ENCODE results near the gene RCC1. TPM values are rescaled to one million over a fixed set of nuclear protein-coding genes. Genes with fewer than 3 reads are reported as not detected.
"Not testable (repeated sequence)": the region's sequence is repeated elsewhere in the genome, so short reads cannot be mapped to it uniquely, and the experiment has no call there.

Gene RCC1
- total RNA-seq, 4 donors from 2014 or later = 19.8 to 36.8 (median 25.3) TPM

GRCh38 chr1:28566931-28567330, 61.1 kb downstream of the RCC1 start:
- 90% methylated on average over 2 of the region's 2 CpGs for WGBS
- H3K36me3 ChIP-seq = peaks cover 100% of the 10 kb centered on the region

GRCh38 chr1:28571911-28572310, 66.1 kb downstream of the RCC1 start:
- Histone ChIP-seq H3K4me3 (no peak overlapping the region), H3K27me3 (no peaks in the 10 kb centered on the region), H3K9me3 (no peaks in the 10 kb centered on the region), H3K36me3 (peaks cover 89% of the 10 kb centered on the region), H3K27ac (no peak overlapping the region), H3K4me1 (no peaks in the 10 kb centered on the region)
- WGBS = 82% methylated on average over 4 of the region's 4 CpGs
- no peak for DNase-seq (ENCODE audit: low spot score in 2 of 2)
- TF ChIP-seq POLR2AphosphoS5 (IDR thresholded peaks at IDR 0.05) (no peak), EP300 (IDR thresholded peaks at IDR 0.05) (no peak), POLR2A (IDR thresholded peaks at IDR 0.05) (no peak)
- TF ChIP-seq, protein P1, sequence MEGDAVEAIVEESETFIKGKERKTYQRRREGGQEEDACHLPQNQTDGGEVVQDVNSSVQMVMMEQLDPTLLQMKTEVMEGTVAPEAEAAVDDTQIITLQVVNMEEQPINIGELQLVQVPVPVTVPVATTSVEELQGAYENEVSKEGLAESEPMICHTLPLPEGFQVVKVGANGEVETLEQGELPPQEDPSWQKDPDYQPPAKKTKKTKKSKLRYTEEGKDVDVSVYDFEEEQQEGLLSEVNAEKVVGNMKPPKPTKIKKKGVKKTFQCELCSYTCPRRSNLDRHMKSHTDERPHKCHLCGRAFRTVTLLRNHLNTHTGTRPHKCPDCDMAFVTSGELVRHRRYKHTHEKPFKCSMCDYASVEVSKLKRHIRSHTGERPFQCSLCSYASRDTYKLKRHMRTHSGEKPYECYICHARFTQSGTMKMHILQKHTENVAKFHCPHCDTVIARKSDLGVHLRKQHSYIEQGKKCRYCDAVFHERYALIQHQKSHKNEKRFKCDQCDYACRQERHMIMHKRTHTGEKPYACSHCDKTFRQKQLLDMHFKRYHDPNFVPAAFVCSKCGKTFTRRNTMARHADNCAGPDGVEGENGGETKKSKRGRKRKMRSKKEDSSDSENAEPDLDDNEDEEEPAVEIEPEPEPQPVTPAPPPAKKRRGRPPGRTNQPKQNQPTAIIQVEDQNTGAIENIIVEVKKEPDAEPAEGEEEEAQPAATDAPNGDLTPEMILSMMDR (IDR thresholded peaks at IDR 0.05) = no peak

More at GRCh38 chr1:28566931-28567330, 61.1 kb downstream of the RCC1 start:
- no peak overlapping the region for H3K4me3 ChIP-seq
- no peaks in the 10 kb centered on the region for H3K27me3 ChIP-seq
- no peak overlapping the region for H3K27ac ChIP-seq
- no peaks in the 10 kb centered on the region for H3K9me3 ChIP-seq
- no peak for DNase-seq (ENCODE audit: low spot score in 2 of 2)
- H3K4me1 ChIP-seq = no peaks in the 10 kb centered on the region
- no peak for TF ChIP-seq EP300 (IDR thresholded peaks at IDR 0.05)
- no peak for TF ChIP-seq POLR2A (IDR thresholded peaks at IDR 0.05)

DNA sequence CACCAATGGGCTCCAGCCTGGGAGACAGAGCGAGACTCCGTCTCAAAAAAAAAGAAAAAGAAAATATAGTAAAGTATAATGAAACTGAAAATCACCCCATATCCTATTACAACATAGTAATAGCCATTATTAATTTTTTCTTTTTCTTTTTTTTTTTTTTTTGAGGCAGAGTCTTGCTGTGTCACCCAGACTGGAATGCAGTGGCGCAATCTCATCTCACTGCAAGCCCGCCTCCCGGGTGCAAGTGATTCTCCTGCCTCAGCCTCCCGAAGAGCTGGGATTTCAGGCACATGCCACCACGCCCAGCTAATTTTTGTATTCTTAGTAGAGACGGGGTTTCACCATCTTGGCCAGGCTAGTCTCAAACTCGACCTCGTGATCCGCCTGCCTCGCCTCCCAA, 67.0 kb downstream of the RCC1 start:
- H3K4me1 ChIP-seq; H3K9me3 ChIP-seq; H3K27me3 ChIP-seq; DNase-seq (ENCODE audit: low spot score in 2 of 2); H3K27ac ChIP-seq; H3K4me3 ChIP-seq: not testable (repeated sequence)
- WGBS = 86% methylated on average over 12 of the region's 12 CpGs
- peaks cover 89% of the 10 kb centered on the region for H3K36me3 ChIP-seq

- Histone ChIP-seq H3K36me3 (peaks cover 89% of the 10 kb centered on the region), H3K9me3 (no peaks in the 10 kb centered on the region), H3K4me3 (no peak overlapping the region), H3K27me3 (no peaks in the 10 kb centered on the region), H3K27ac (no peak overlapping the region), H3K4me1 (no peaks in the 10 kb centered on the region)
- whole genome bisulfite sequencing = 94% methylated on average over 11 of the region's 11 CpGs
- TF ChIP-seq EP300 (IDR thresholded peaks at IDR 0.05) = no peak
- no peak for TF ChIP-seq POLR2A (IDR thresholded peaks at IDR 0.05)
- TF ChIP-seq, protein P1 (IDR thresholded peaks at IDR 0.05) = no peak
- no peak for TF ChIP-seq POLR2AphosphoS5 (IDR thresholded peaks at IDR 0.05)
- no peak for DNase-seq (ENCODE audit: low spot score in 2 of 2)
These were observed 67.7 kb downstream of the RCC1 start for GRCh38 chr1:28573564-28573963.

DNA sequence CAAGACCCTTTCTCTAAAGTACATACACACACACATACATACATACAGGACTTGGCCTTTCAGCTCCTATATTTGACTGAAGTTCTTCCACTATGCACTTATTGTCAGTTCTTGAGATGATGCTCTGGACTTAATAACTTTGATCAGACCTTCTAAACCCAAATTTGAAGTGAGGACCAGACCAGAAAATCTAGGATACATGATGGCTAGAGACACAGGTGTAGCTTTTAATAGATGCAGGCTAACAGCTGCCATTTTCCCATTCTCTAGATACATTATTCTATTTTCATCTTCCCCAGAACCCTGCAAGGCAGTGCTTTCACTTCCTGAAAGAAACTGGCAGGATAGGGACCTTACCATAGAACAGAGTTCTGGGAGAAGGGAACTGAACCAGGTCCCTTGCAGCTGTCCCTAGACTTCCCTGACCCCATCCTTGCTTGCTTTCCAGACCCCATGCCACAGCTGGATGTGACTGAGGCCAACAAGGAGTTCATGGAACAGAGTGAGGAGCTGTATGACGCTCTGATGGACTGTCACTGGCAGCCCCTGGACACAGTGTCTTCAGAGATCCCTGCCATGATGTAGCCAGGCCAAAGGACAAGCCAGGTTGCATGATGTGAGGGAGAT, 71.3 kb downstream of the RCC1 start:
- DNase-seq (ENCODE audit: low spot score in 2 of 2) = no peak
- Histone ChIP-seq H3K27ac (no peak overlapping the region), H3K9me3 (no peaks in the 10 kb centered on the region), H3K4me1 (peaks cover 19% of the 10 kb centered on the region), H3K4me3 (no peak overlapping the region), H3K27me3 (no peaks in the 10 kb centered on the region), H3K36me3 (peaks cover 67% of the 10 kb centered on the region)
- TF ChIP-seq POLR2A (IDR thresholded peaks at IDR 0.05) = no peak
- TF ChIP-seq, protein P1 (IDR thresholded peaks at IDR 0.05) = no peak
- TF ChIP-seq EP300 (IDR thresholded peaks at IDR 0.05) = no peak
- no peak for TF ChIP-seq POLR2AphosphoS5 (IDR thresholded peaks at IDR 0.05)
- 79% methylated on average over 1 of the region's 1 CpG for WGBS

DNA sequence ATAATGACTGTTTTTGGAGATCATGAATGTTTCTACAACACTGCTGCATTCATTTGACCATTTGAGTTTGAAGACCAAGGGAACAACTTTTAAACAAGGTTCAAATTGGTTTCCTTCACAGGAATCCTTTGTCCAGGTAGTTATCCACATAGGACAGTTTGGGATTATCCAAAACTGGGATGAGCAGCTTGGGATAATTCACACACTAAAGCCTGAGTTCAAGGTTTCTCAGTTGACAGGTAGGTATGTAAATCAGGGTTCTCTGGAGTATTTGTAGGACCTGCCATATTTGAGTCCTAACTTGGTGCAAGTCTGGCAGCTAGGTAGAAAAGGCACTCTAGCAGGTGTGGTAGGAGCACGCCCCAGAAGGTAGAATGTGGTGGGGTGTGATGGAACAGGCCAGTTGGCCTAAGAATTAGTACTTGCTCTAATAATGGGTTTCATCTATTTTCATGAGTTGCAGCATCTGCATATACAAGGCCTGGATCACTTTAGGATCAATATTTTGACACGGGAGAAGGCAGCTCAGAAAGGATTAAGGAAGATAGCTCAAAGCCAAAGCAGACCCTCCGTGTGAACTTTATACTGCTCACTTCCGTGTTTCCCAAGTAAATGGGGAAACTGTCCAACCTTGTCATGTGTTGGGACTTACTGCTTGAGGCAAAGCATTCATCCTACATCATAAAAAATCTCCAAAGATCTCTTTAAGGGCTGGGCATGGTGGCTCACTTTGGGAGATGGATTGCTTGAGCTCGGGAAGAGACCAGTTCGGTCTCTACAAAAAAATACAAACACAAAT, 72.1 kb downstream of the RCC1 start:
- H3K27ac ChIP-seq = no peak overlapping the region
- H3K4me3 ChIP-seq = no peak overlapping the region
- H3K36me3 ChIP-seq = peaks cover 59% of the 10 kb centered on the region
- no peaks in the 10 kb centered on the region for H3K27me3 ChIP-seq
- WGBS = 65% methylated on average over 6 of the region's 6 CpGs
- H3K9me3 ChIP-seq = no peaks in the 10 kb centered on the region
- TF ChIP-seq EP300 (IDR thresholded peaks at IDR 0.05) = no peak
- no peak for TF ChIP-seq POLR2AphosphoS5 (IDR thresholded peaks at IDR 0.05)
- TF ChIP-seq, protein P1 (IDR thresholded peaks at IDR 0.05) = no peak
- TF ChIP-seq POLR2A (IDR thresholded peaks at IDR 0.05) = no peak
- peaks cover 27% of the 10 kb centered on the region for H3K4me1 ChIP-seq
- DNase-seq (ENCODE audit: low spot score in 2 of 2) = no peak

Measured in suprapubic skin (tissue), 4 donors.